Measurements from ENCODE around the gene ARHGAP9.

- TF ChIP-seq CTCF (IDR thresholded peaks at IDR 0.05) (no peak), SIN3A (IDR thresholded peaks at IDR 0.05; ENCODE audit: borderline replicate concordance, insufficient read depth, low read depth, low read length) (no peak), POLR2AphosphoS5 (IDR thresholded peaks at IDR 0.05; ENCODE audit: low read depth, low read length) (no peak), TCF7L2 (IDR thresholded peaks at IDR 0.05; ENCODE audit: low read depth, low read length) (no peak)
Measured at GRCh38 chr12:57498571-57498970, 18.9 kb upstream of the ARHGAP9 start.
